K562 (cell line): ENCODE data around the gene SNIP1. TPM values are rescaled to one million over a fixed set of nuclear protein-coding genes. Genes with fewer than 3 reads are reported as not detected.

Source experiments
- ATAC-seq: fragments of 200-7000 bp; cut with Tn5 transposase; 3 replicates; pipeline ENCODE4 v1.9.1; 2020; ENCODE audit warnings: moderate library complexity
- BruUV-seq: library from RNA; stranded (reverse); fragments of 400-500 nt; replicated peaks from 2 replicates; lab custom pipeline; 2021; lab: Mats Ljungman, UMichigan
- CTCF ChIA-PET: fragments of 300-600 bp; formaldehyde crosslinking; extraction: SDS; loops from one replicate; lab custom pipeline; 2021; ENCODE audit warnings: low intra/inter-chr PET ratio; lab: Yijun Ruan, JAX
- POLR2A ChIA-PET: fragments of 300-600, 350-650 bp; sonication (Branson Sonifier 250); formaldehyde crosslinking; extraction: SDS; loops from one replicate; lab custom pipeline; 2021; ENCODE audit warnings: antibody characterized with exemption, inconsistent platforms; lab: Yijun Ruan, JAX
- DNase-seq, 4 experiments: peaks; one replicate each; pipeline versions ENCODE4 v3.0.0 to v3.0.0-alpha.2; 2011 to 2018; ENCODE audit warnings: low spot score in 3 of 4, mixed read lengths in 3 of 4; ENCODE audit errors: extremely low read depth in 1 of 4
- FAIRE-seq: peaks from 2 replicates; lab custom pipeline; 2011; peaks lifted over from hg19 to GRCh38; lab: Jason Lieb, UNC
- H2AFZ ChIP-seq: 2 replicates; pipeline ENCODE4 v1.6.0; 2011; ENCODE audit warnings: low read depth, low read length, control low read depth, inconsistent platforms
- H3K27ac ChIP-seq: fragments of 200-600 bp; 3 replicates; pipeline ENCODE4 v1.8.0; 2011; ENCODE audit warnings: low read depth, mild to moderate bottlenecking, control low read depth, inconsistent platforms, low read length, moderate library complexity, mixed read lengths; ENCODE audit errors: extremely low read depth
- H3K27me3 ChIP-seq, 2 experiments: fragments of 300-600 bp in 1 of 2; 2 replicates in 1 of 2; 3 replicates in 1 of 2; pipeline versions ENCODE4 v1.6.0 to v1.8.0; 2011; ENCODE audit warnings: inconsistent platforms in 2 of 2, low read length in 2 of 2, mild to moderate bottlenecking in 1 of 2, mixed read lengths in 1 of 2, moderate library complexity in 1 of 2; ENCODE audit not compliant: control insufficient read depth in 2 of 2, insufficient read depth in 2 of 2
- H3K36me3 ChIP-seq: fragments of 300-600 bp; 3 replicates; pipeline ENCODE4 v1.8.0; 2011; ENCODE audit warnings: mild to moderate bottlenecking, low read length, inconsistent platforms; ENCODE audit not compliant: control insufficient read depth, insufficient read depth
- H3K4me1 ChIP-seq, 2 experiments: fragments of 200-600 bp in 1 of 2; replicated peaks in 1 of 2; 2 replicates in 1 of 2; 3 replicates in 1 of 2; pipeline versions ENCODE4 v1.5.1 to v1.8.0; 2011; ENCODE audit warnings: inconsistent platforms in 2 of 2, low read length in 2 of 2, mild to moderate bottlenecking in 1 of 2, mixed read lengths in 1 of 2, moderate library complexity in 1 of 2; ENCODE audit not compliant: control insufficient read depth in 2 of 2, insufficient read depth in 2 of 2
- H3K4me2 ChIP-seq: 2 replicates; pipeline ENCODE4 v1.6.1; 2011; ENCODE audit warnings: low read length, control low read depth, inconsistent platforms, mixed read lengths; ENCODE audit not compliant: insufficient read depth
- H3K4me3 ChIP-seq: fragments of 200-600 bp; sonication (generic), shearing (Covaris generic); 2 replicates; pipeline ENCODE4 v1.5.1; 2016; ENCODE audit warnings: control low read depth, inconsistent platforms
- H3K79me2 ChIP-seq: fragments of 200-600 bp; 3 replicates; pipeline ENCODE4 v1.8.0; 2011; ENCODE audit warnings: low read length, inconsistent platforms; ENCODE audit not compliant: control insufficient read depth, insufficient read depth
- H3K9ac ChIP-seq, 2 experiments: 2 replicates each; pipeline versions ENCODE4 v1.6.0 to v1.6.1; 2011; ENCODE audit warnings: low read depth in 2 of 2, low read length in 2 of 2, control low read depth in 1 of 2, inconsistent platforms in 1 of 2, mild to moderate bottlenecking in 1 of 2, mixed read lengths in 1 of 2; ENCODE audit not compliant: insufficient read depth in 1 of 2
- H3K9me1 ChIP-seq: one replicate; pipeline ENCODE4 v1.6.0; 2011; ENCODE audit warnings: inconsistent platforms, mild to moderate bottlenecking, low read length, moderate library complexity; ENCODE audit not compliant: control insufficient read depth, insufficient read depth
- H3K9me3 ChIP-seq: replicated peaks from 2 replicates; pipeline ENCODE4 v1.5.1; 2011; ENCODE audit warnings: low read depth, low read length, inconsistent platforms; ENCODE audit not compliant: control insufficient read depth, insufficient read depth
- H4K20me1 ChIP-seq: replicated peaks from 2 replicates; pipeline ENCODE4 v1.6.1; 2011; ENCODE audit warnings: low read length, inconsistent platforms, mixed read lengths; ENCODE audit not compliant: control insufficient read depth, insufficient read depth
- CCNT2 ChIP-seq: IDR thresholded peaks from 2 replicates; pipeline ENCODE4 v1.6.1; 2011; ENCODE audit warnings: borderline replicate concordance, low read depth, mild to moderate bottlenecking, moderate library complexity, mixed read lengths, low read length; ENCODE audit not compliant: insufficient read length; ENCODE audit errors: extremely low read depth
- NR4A1 ChIP-seq, 2 experiments: fragments of 250-450 bp in 1 of 2; fragments of 450-650 bp in 1 of 2; sonication (Bioruptor Pico) in 1 of 2; IDR thresholded peaks; 2 replicates each; pipeline versions ENCODE4 v1.4.0 to v1.6.1; 2016 to 2020; ENCODE audit warnings: mild to moderate bottlenecking in 2 of 2, missing compliant biosample characterization in 1 of 2, missing genetic modification characterization in 1 of 2, moderate library complexity in 1 of 2
- POLR2B ChIP-seq: fragments of 450-650 bp; IDR thresholded peaks from 2 replicates; pipeline ENCODE4 v1.6.1; 2018; ENCODE audit warnings: low read depth; ENCODE audit not compliant: partially characterized antibody
- POLR2G ChIP-seq: fragments of 200-400 bp; formaldehyde crosslinking; IDR thresholded peaks from 2 replicates; pipeline ENCODE4 v1.6.1; 2017; ENCODE audit warnings: low read depth, mild to moderate bottlenecking, antibody characterized with exemption, low read length, moderate library complexity
- RBFOX2 ChIP-seq: fragments of 200-400 bp; formaldehyde crosslinking; IDR thresholded peaks from 2 replicates; pipeline ENCODE4 v1.6.1; 2017; ENCODE audit warnings: low read depth, mild to moderate bottlenecking, low read length, moderate library complexity
- RBM22 ChIP-seq: fragments of 200-400 bp; formaldehyde crosslinking; IDR thresholded peaks from 2 replicates; pipeline ENCODE4 v1.6.1; 2018; ENCODE audit warnings: low read length, low read depth; ENCODE audit not compliant: poor library complexity, severe bottlenecking
- ZBTB33 ChIP-seq: sonication (generic); formaldehyde crosslinking; IDR thresholded peaks from 2 replicates; pipeline ENCODE4 v1.8.1; 2023; ENCODE audit warnings: mild to moderate bottlenecking, missing genetic modification reagents
- ZNF197 ChIP-seq: fragments of 200-800 bp; sonication (Bioruptor generic); IDR thresholded peaks from 2 replicates; pipeline ENCODE4 v1.6.1; 2016; ENCODE audit warnings: low read depth, missing genetic modification characterization, missing compliant biosample characterization
- WGBS: fragments of 100-300 bp; shearing (Covaris generic); methylation state at CpG from one replicate; pipeline ENCODE4 v1.1.6; 2016; ENCODE audit warnings: low coverage, mixed read lengths; ENCODE audit not compliant: insufficient coverage; ENCODE audit errors: missing lambda C conversion rate; 5-methylcytosine and 5-hydroxymethylcytosine counted together
- in situ Hi-C: fragments of 300-500 bp; cut with MboI; formaldehyde crosslinking; loops from 4 replicates; pipeline ENCODE4 v1.15.0; 2018; ENCODE audit warnings: inconsistent platforms, mixed read lengths
- intact Hi-C: fragments of 100-400 bp; cut with micrococcal nuclease; formaldehyde crosslinking; loops from 2 replicates; pipeline ENCODE4 v1.14.2; 2022
- polyA plus RNA-seq, 8 experiments: library from polyadenylated mRNA; depleted of rRNA in 4 of 8; stranded (reverse) in 5 of 8; unstranded in 3 of 8; fragments of >200 nt; fragmentation: Nextera tagmentation in 2 of 8; fragmentation: Illumina TruSeq in 1 of 8; extraction: Ambion mirVana in 2 of 8; extraction: Trizol in 1 of 8; gene quantifications; 2 replicates each; pipeline versions ENCODE4 v1.2.1 to v1.2.3, GENCODE V29; 2011 to 2014; ENCODE audit warnings: inconsistent platforms in 1 of 8, missing spikeins in 1 of 8
- total RNA-seq, 7 experiments: library from RNA; depleted of rRNA in 6 of 7; stranded (reverse); fragments of >200 nt in 6 of 7; fragmentation: Illumina TruSeq in 2 of 7; extraction: Trizol in 2 of 7; gene quantifications; 2 replicates each; pipeline versions ENCODE4 v1.2.1 to v1.2.3, GENCODE V29; 2011 to 2021; ENCODE audit warnings: low replicate concordance in 1 of 7

SNIP1 gene
- total and polyA plus RNA-seq, 9 of the 15 experiments (the other 6 are each of a cell fraction or from before 2014, with no cell fraction given): 2.9 to 25.9 (median 14.6) TPM

DNA sequence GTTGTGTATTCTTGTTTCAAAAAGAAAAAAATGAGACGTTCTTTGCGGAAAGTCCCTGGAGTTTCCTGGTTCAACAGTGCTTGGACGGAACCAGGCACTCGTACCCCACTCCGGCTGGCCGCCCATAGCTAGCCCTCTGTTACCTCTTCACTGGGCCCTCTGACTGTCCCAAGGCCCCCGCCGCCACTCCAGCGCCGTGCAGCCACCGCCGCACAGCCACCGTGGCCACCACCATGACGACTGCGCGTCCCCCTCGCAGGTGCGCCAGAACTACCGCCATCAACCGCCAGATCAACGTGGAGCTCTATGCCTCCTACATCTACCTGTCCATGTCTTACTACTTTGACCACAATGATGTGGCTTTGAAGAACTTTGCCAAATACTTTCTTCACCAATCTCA, 9.6 kb downstream of the SNIP1 start:
- Histone ChIP-seq H3K9me1 (no peaks in the 10 kb centered on the region), H3K27me3 (no peaks in the 10 kb centered on the region), H3K27ac (no peak overlapping the region), H2AFZ (no peak overlapping the region), H4K20me1 (no peaks in the 10 kb centered on the region), H3K36me3 (peaks cover 82% of the 10 kb centered on the region; the same call in 2 of the 3 replicates), H3K4me2 (no peak overlapping the region), H3K4me3 (no peak overlapping the region), H3K9me3 (no peaks in the 10 kb centered on the region), H3K79me2 (no peaks in the 10 kb centered on the region), H3K9ac (no peak overlapping the region), H3K4me1 (no peaks in the 10 kb centered on the region; a peak in 1 of 5 replicates)
- intact Hi-C loops (no loop called here), in situ Hi-C loops (no loop called here)
- POLR2A ChIA-PET: interaction anchor here (0.6 to 1.3 kb wide), 6 partner anchors 11 to 1154 kb away, joined by 3 to 4 read pairs (median 3); partner anchors contain the start of gene DNALI1
- peak; percentile 45 for TF ChIP-seq RBM22
- peak; percentile 70 for TF ChIP-seq POLR2G
- TF ChIP-seq POLR2B: peak; percentile 17
- TF ChIP-seq ZBTB33: peak; percentile 93
- TF ChIP-seq ZNF197 (CRISPR knock-in tag): no peak
- TF ChIP-seq CCNT2: peak; percentile 18
- no peak for TF ChIP-seq NR4A1 (CRISPR knock-in tag; IDR thresholded peaks at IDR 0.05)
- TF ChIP-seq NR4A1 (tag; IDR thresholded peaks at IDR 0.05): no peak
- TF ChIP-seq RBFOX2: peak; percentile 64
- CTCF ChIA-PET: no interaction called here
- FAIRE-seq (no peak), DNase-seq (no peak), ATAC-seq (peak; percentile 51; the same call in 2 of the 3 replicates)
- WGBS: 96% methylated on average over 21 of the region's 21 CpGs
- no TSS peak for BruUV-seq
